Muscle of arm (tissue), 12 donors: ENCODE data around the gene DENND5B. TPM values are rescaled to one million over a fixed set of nuclear protein-coding genes. Genes with fewer than 3 reads are reported as not detected.
"Not testable (repeated sequence)": the region's sequence is repeated elsewhere in the genome, so short reads cannot be mapped to it uniquely, and the experiment has no call there.

Experiments
- DNase-seq: peaks from one replicate; pipeline ENCODE4 v3.0.0-alpha.2; 2013
- polyA plus RNA-seq, 12 donors: library from polyadenylated mRNA; unstranded; fragments of 120-200 nt; gene quantifications; one replicate each; pipeline ENCODE4 v1.2.1, GENCODE V29; 2013; ENCODE audit not compliant: insufficient read length in 12 of 12

The DENND5B gene
- polyA plus RNA-seq, 12 donors, result 9.1 to 32.5 (median 21.0) TPM; not detected in 1

GRCh38 chr12:31558521-31558920, 32.4 kb downstream of the DENND5B start:
- DNase-seq, result no peak

- no peak for DNase-seq
Observed at GRCh38 chr12:31557707-31558106, 33.2 kb downstream of the DENND5B start.

- not testable (repeated sequence) for DNase-seq
Observed at GRCh38 chr12:31555466-31555865, 35.5 kb downstream of the DENND5B start.

- DNase-seq, result not testable (repeated sequence)
Observed at GRCh38 chr12:31550590-31550989, 40.3 kb downstream of the DENND5B start.

- peak; percentile 33 for DNase-seq
Observed at GRCh38 chr12:31536672-31537071, 54.3 kb downstream of the DENND5B start.

GRCh38 chr12:31533470-31533869, 57.5 kb downstream of the DENND5B start:
- no peak for DNase-seq

- DNase-seq, result no peak
Observed at GRCh38 chr12:31531893-31532292, 59.0 kb downstream of the DENND5B start.

- no peak for DNase-seq
Observed at GRCh38 chr12:31528095-31528494, 62.8 kb downstream of the DENND5B start.

GRCh38 chr12:31527083-31527482, 63.9 kb downstream of the DENND5B start:
- DNase-seq, result peak; percentile 15

- no peak for DNase-seq
Observed at GRCh38 chr12:31526158-31526546, 64.8 kb downstream of the DENND5B start.

- DNase-seq, result no peak
Observed at GRCh38 chr12:31525496-31526157, 65.3 kb downstream of the DENND5B start.

GRCh38 chr12:31524791-31525495, 66.0 kb downstream of the DENND5B start:
- no peak for DNase-seq

GRCh38 chr12:31523306-31523705, 67.6 kb downstream of the DENND5B start:
- no peak for DNase-seq

GRCh38 chr12:31522607-31523006, 68.3 kb downstream of the DENND5B start:
- DNase-seq, result no peak

GRCh38 chr12:31521964-31522363, 69.0 kb downstream of the DENND5B start:
- DNase-seq, result no peak

- no peak for DNase-seq
Observed at GRCh38 chr12:31519511-31519910, 71.4 kb downstream of the DENND5B start.

GRCh38 chr12:31518680-31519227, 72.2 kb downstream of the DENND5B start:
- DNase-seq, result peak; percentile 17

- no peak for DNase-seq
Observed at GRCh38 chr12:31517994-31518393, 72.9 kb downstream of the DENND5B start.

- no peak for DNase-seq
Observed at GRCh38 chr12:31516702-31517101, 74.2 kb downstream of the DENND5B start.

- no peak for DNase-seq
Observed at GRCh38 chr12:31514912-31515311, 76.0 kb downstream of the DENND5B start.

- no peak for DNase-seq
Observed at GRCh38 chr12:31510034-31510433, 80.9 kb downstream of the DENND5B start.

- DNase-seq, result no peak
Observed at GRCh38 chr12:31508436-31509150, 82.3 kb downstream of the DENND5B start.

GRCh38 chr12:31507966-31508365, 83.0 kb downstream of the DENND5B start:
- DNase-seq, result no peak
